ENCODE results near the gene HS6ST3.

HS6ST3 gene

GRCh38 chr13:96858133-96858826 is 768.4 kb downstream of the HS6ST3 start:
- DNase-seq: no peak

DNA sequence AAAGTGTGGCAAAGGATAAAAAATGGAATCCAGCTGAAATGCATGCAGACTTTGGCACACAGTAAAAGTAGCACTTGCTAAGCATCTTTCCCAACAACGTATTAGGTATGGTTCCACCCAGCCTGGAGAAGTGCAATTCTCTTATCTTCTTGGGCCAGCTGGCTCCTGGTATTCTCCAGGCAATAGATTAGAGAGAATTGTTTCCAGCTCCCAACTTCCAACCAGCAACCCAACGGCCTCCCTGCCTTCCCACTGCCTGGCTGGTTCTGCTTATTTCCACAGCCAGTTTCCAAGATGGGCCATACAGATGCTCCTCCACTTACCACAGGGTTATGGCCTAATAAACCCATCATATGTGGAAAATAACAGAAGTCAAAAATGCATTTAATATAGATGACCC is 771.0 kb downstream of the HS6ST3 start:
- no peak for DNase-seq

GRCh38 chr13:96862093-96862492 is 772.2 kb downstream of the HS6ST3 start:
- no peak for DNase-seq

DNA sequence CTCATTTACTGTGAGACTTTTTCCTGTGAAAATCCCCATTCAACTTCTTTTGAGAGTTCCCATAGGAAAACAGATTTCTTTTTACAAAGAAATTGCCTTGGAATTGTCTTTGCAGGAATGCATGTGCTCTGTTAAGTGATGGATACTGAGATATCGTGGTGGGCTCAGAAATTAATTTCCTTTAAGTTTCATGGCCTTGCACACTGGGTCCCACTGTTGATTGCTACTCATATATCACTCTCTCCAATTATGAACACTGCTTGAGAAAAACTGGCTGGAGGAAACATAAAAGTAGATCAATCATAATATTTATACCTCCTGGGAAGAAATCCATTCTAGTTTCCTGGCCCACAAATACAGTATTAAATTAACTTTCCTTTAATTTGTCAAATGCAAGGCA is 773.1 kb downstream of the HS6ST3 start:
- no peak for DNase-seq

DNA sequence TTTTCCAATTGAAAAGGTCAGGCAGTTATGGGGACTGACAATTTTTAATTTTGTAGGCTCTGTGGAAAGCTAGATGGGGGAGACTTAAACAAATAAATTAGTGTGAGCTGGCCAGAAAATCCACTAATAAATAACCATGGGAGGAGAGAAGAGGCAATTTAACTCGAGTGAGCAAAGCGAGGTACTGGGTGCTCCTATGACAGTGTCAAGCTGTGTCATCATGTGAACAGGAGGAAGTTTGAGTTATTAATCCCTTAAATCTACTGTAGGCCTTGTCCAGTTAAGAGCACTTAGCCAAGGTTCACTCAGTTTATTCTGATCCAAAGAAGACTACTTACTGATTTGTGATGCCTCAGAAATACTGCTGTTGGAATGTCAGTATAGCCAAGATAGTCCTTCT is 781.6 kb downstream of the HS6ST3 start:
- DNase-seq: no peak

DNA sequence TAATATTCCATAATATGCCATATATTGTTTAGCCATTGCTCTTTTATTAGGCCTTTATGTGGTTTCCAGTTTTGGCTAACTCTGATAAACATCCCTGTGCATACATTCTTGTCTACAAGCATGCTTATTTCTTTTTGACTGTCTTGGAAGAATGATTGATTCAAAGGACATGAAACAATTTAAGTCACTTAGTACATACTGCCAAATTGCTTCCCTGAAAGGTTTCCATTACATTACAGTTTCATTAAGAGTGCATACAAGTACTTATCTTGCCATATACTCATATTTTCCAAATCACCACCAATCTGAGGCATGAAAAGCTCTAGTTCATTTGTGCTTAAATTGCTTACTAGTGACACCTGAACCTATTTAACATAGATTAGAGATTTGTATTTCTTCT is 790.5 kb downstream of the HS6ST3 start:
- no peak for DNase-seq

All from NCI-H345 (cell line).